ENCODE measurements around the gene GDF9.

GDF9 gene

GRCh38 chr5:132816554-132816953 is 49.7 kb downstream of the GDF9 start:
- no peak for TF ChIP-seq ZFX (IDR thresholded peaks at IDR 0.05)
- H3K27ac ChIP-seq, result no peak overlapping the region

GRCh38 chr5:132816083-132816482 is 50.2 kb downstream of the GDF9 start:
- no peak overlapping the region for H3K27ac ChIP-seq
- TF ChIP-seq, protein P1, sequence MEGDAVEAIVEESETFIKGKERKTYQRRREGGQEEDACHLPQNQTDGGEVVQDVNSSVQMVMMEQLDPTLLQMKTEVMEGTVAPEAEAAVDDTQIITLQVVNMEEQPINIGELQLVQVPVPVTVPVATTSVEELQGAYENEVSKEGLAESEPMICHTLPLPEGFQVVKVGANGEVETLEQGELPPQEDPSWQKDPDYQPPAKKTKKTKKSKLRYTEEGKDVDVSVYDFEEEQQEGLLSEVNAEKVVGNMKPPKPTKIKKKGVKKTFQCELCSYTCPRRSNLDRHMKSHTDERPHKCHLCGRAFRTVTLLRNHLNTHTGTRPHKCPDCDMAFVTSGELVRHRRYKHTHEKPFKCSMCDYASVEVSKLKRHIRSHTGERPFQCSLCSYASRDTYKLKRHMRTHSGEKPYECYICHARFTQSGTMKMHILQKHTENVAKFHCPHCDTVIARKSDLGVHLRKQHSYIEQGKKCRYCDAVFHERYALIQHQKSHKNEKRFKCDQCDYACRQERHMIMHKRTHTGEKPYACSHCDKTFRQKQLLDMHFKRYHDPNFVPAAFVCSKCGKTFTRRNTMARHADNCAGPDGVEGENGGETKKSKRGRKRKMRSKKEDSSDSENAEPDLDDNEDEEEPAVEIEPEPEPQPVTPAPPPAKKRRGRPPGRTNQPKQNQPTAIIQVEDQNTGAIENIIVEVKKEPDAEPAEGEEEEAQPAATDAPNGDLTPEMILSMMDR (conservative IDR thresholded peaks at IDR 0.05), result no peak
- no peak for TF ChIP-seq ZFX (IDR thresholded peaks at IDR 0.05)

- H3K27ac ChIP-seq, result no peak overlapping the region
- TF ChIP-seq, protein P1 (conservative IDR thresholded peaks at IDR 0.05), result no peak
- no peak for TF ChIP-seq ZFX (IDR thresholded peaks at IDR 0.05)
These were observed 50.8 kb downstream of the GDF9 start for GRCh38 chr5:132815454-132815853.

- H3K27ac ChIP-seq, result no peak overlapping the region
- TF ChIP-seq, protein P1 (conservative IDR thresholded peaks at IDR 0.05), result no peak
- TF ChIP-seq ZFX (IDR thresholded peaks at IDR 0.05), result no peak
These were observed 51.6 kb downstream of the GDF9 start for GRCh38 chr5:132814503-132815294.

GRCh38 chr5:132813599-132814502 is 52.4 kb downstream of the GDF9 start:
- TF ChIP-seq ZFX (IDR thresholded peaks at IDR 0.05), result no peak
- TF ChIP-seq, protein P1 (conservative IDR thresholded peaks at IDR 0.05), result no peak
- H3K27ac ChIP-seq, result no peak overlapping the region; the same call in 1 of the 2 replicates

DNA sequence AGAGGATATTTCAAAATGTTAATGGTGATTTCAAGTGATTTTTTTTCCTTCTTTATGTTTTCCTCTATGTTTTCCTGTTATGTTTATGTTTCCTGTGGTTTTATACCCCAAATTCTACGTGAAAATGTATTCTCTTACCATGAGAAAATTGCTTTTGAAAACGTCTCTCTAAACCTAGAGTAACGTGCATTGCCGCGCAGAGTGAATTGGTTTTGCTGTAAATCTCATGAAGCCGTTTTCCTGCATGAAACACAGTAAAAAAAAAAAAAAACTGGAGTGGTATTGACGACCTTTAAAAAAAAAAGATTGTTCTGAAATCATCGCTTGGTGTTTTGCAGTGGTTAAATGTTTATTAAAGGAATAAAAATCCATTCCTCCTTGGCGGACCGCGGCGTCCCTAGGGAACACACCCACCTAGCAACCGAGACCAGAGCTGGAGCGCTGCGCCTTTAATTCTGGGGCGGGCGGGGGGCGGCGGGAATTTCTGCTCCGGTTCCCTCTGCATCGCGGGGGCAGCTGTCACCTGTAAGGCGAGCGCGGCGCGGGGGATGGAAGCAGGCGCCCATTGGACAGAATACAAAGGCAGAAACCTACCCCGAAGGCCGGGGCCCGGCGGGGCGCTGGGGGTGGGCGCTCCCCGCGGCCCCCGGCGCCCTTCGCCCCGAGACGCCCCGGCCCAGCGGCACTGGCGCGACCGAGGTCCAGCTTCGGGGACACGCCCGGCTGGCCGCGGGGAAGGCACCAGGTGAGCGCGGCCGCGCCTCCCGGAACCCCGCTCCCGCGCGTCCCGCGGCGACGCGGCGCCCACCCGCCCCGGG is 53.3 kb downstream of the GDF9 start, which contains the start of gene SOWAHA:
SOWAHA (plus strand) TSS at position 522 of the 818 bp plus-strand sequence. CDS start 320 bp downstream, outside the sequence.
- no peak for TF ChIP-seq ZFX (IDR thresholded peaks at IDR 0.05)
- TF ChIP-seq, protein P1 (conservative IDR thresholded peaks at IDR 0.05), result no peak
- H3K27ac ChIP-seq, result no peak within 1 kb of the TSS; the same call in 1 of the 2 replicates

DNA sequence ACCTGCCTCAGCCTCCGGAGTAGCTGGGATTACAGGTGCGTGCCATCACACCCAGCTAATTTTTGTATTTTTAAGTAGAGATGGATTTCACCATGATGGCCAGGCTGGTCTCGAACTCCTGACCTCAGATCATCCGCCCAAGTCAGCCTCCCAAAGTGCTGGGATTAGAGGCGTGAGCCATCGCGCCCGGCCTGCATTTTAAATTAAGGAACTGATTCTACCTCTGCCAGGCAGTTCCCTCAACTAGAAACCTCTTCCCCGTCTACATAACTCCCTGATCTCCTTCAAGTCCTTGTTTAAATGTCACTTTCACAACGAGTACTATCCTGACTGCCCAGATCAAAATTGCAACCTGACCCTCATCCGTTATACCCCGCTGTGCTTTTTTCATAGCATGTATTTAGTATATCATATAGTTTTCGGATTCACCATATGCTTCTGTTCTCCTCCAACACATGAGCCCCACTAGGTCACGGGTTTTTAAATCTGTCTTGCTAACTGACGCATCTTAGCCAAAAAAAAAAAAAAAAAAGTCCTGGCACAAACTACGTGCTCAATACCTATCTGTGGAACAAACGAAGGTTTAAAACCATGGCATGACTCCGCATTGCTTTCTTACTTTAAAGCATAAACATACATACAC is 54.0 kb downstream of the GDF9 start:
- H3K27ac ChIP-seq, result no peak overlapping the region
- TF ChIP-seq ZFX (IDR thresholded peaks at IDR 0.05), result no peak
- TF ChIP-seq, protein P1 (conservative IDR thresholded peaks at IDR 0.05), result no peak

Data from C4-2B (cell line).